Measurements from ENCODE around the gene ASXL3. TPM values are rescaled to one million over a fixed set of nuclear protein-coding genes. Genes with fewer than 3 reads are reported as not detected.

Gene ASXL3
- total RNA-seq, 2 experiments from 2014 or later: not detected

- Mint-ChIP-seq H3K9me3 (ENCODE audit: insufficient read depth) (no peaks in the 10 kb centered on the region), H3K4me1 (ENCODE audit: low read depth) (no peaks in the 10 kb centered on the region), H3K4me3 (no peak overlapping the region), H3K36me3 (ENCODE audit: low read depth) (no peaks in the 10 kb centered on the region), H3K27ac (no peak overlapping the region), H3K27me3 (ENCODE audit: low read depth) (no peaks in the 10 kb centered on the region)
- ATAC-seq (no peak), DNase-seq (no peak)
- ChIA-PET POLR2A (no interaction called here), CTCF (no interaction called here)
Observed at GRCh38 chr18:33749834-33750233, 171.8 kb downstream of the ASXL3 start.

- H3K27ac Mint-ChIP-seq: no peak overlapping the region
- ATAC-seq: no peak
- DNase-seq: no peak
- no peaks in the 10 kb centered on the region for H3K9me3 Mint-ChIP-seq (ENCODE audit: insufficient read depth)
- H3K4me3 Mint-ChIP-seq: no peak overlapping the region
- POLR2A ChIA-PET: no interaction called here
- no peaks in the 10 kb centered on the region for H3K27me3 Mint-ChIP-seq (ENCODE audit: low read depth)
- H3K4me1 Mint-ChIP-seq (ENCODE audit: low read depth): no peaks in the 10 kb centered on the region
- H3K36me3 Mint-ChIP-seq (ENCODE audit: low read depth): no peaks in the 10 kb centered on the region
- CTCF ChIA-PET: no interaction called here
Observed at GRCh38 chr18:33750366-33750765, 172.3 kb downstream of the ASXL3 start.

- ATAC-seq (no peak), DNase-seq (no peak)
- no peaks in the 10 kb centered on the region for H3K4me1 Mint-ChIP-seq (ENCODE audit: low read depth)
- POLR2A ChIA-PET: no interaction called here
- CTCF ChIA-PET: no interaction called here
- no peaks in the 10 kb centered on the region for H3K9me3 Mint-ChIP-seq (ENCODE audit: insufficient read depth)
- H3K27me3 Mint-ChIP-seq (ENCODE audit: low read depth): no peaks in the 10 kb centered on the region
- H3K36me3 Mint-ChIP-seq (ENCODE audit: low read depth): no peaks in the 10 kb centered on the region
- no peak overlapping the region for H3K4me3 Mint-ChIP-seq
- H3K27ac Mint-ChIP-seq: no peak overlapping the region
Observed at GRCh38 chr18:33751613-33752221, 173.7 kb downstream of the ASXL3 start.

- no peak for ATAC-seq
- POLR2A ChIA-PET: no interaction called here
- no peaks in the 10 kb centered on the region for H3K27me3 Mint-ChIP-seq (ENCODE audit: low read depth)
- CTCF ChIA-PET: no interaction called here
- no peaks in the 10 kb centered on the region for H3K4me1 Mint-ChIP-seq (ENCODE audit: low read depth)
- no peaks in the 10 kb centered on the region for H3K36me3 Mint-ChIP-seq (ENCODE audit: low read depth)
- H3K27ac Mint-ChIP-seq: no peak overlapping the region
- H3K9me3 Mint-ChIP-seq (ENCODE audit: insufficient read depth): no peaks in the 10 kb centered on the region
- DNase-seq: no peak
- no peak overlapping the region for H3K4me3 Mint-ChIP-seq
Observed at GRCh38 chr18:33755391-33755790, 177.4 kb downstream of the ASXL3 start.

GRCh38 chr18:33755931-33756560, 178.0 kb downstream of the ASXL3 start:
- H3K27me3 Mint-ChIP-seq (ENCODE audit: low read depth): no peaks in the 10 kb centered on the region
- POLR2A ChIA-PET: no interaction called here
- CTCF ChIA-PET: no interaction called here
- no peaks in the 10 kb centered on the region for H3K9me3 Mint-ChIP-seq (ENCODE audit: insufficient read depth)
- H3K4me1 Mint-ChIP-seq (ENCODE audit: low read depth): no peaks in the 10 kb centered on the region
- H3K36me3 Mint-ChIP-seq (ENCODE audit: low read depth): no peaks in the 10 kb centered on the region
- ATAC-seq (no peak), DNase-seq (no peak)
- H3K4me3 Mint-ChIP-seq: no peak overlapping the region
- H3K27ac Mint-ChIP-seq: no peak overlapping the region

GRCh38 chr18:33757037-33757436, 179.0 kb downstream of the ASXL3 start:
- ATAC-seq (no peak), DNase-seq (no peak)
- Mint-ChIP-seq H3K27me3 (ENCODE audit: low read depth) (no peaks in the 10 kb centered on the region), H3K27ac (no peak overlapping the region), H3K4me3 (no peak overlapping the region), H3K36me3 (ENCODE audit: low read depth) (no peaks in the 10 kb centered on the region), H3K9me3 (ENCODE audit: insufficient read depth) (no peaks in the 10 kb centered on the region), H3K4me1 (ENCODE audit: low read depth) (no peaks in the 10 kb centered on the region)
- ChIA-PET CTCF (no interaction called here), POLR2A (no interaction called here)

- no peaks in the 10 kb centered on the region for H3K9me3 Mint-ChIP-seq (ENCODE audit: insufficient read depth)
- no peak for ATAC-seq
- no peaks in the 10 kb centered on the region for H3K36me3 Mint-ChIP-seq (ENCODE audit: low read depth)
- CTCF ChIA-PET: no interaction called here
- no peaks in the 10 kb centered on the region for H3K4me1 Mint-ChIP-seq (ENCODE audit: low read depth)
- no peak overlapping the region for H3K27ac Mint-ChIP-seq
- H3K27me3 Mint-ChIP-seq (ENCODE audit: low read depth): no peaks in the 10 kb centered on the region
- no peak overlapping the region for H3K4me3 Mint-ChIP-seq
- POLR2A ChIA-PET: no interaction called here
- DNase-seq: no peak
Observed at GRCh38 chr18:33761363-33761762, 183.3 kb downstream of the ASXL3 start.

GRCh38 chr18:33781429-33781828, 203.4 kb downstream of the ASXL3 start:
- CTCF ChIA-PET: no interaction called here
- POLR2A ChIA-PET: interaction anchor here (0.6 kb wide), 1 partner anchor 74 kb away, joined by 3 read pairs; no protein-coding TSS in a partner anchor
- DNase-seq: no peak
- ATAC-seq: no peak
- H3K9me3 Mint-ChIP-seq (ENCODE audit: insufficient read depth): no peaks in the 10 kb centered on the region
- no peaks in the 10 kb centered on the region for H3K36me3 Mint-ChIP-seq (ENCODE audit: low read depth)
- no peaks in the 10 kb centered on the region for H3K4me1 Mint-ChIP-seq (ENCODE audit: low read depth)
- no peak overlapping the region for H3K4me3 Mint-ChIP-seq
- H3K27ac Mint-ChIP-seq: no peak overlapping the region
- no peaks in the 10 kb centered on the region for H3K27me3 Mint-ChIP-seq (ENCODE audit: low read depth)

Other genes starting within 250 kb of the ASXL3 start
- not detected for gene CCDC178, start 137.5 kb upstream of the ASXL3 start, total RNA-seq